Neural cell (in vitro differentiated cells): ENCODE measurements around the gene NKAIN2. TPM values are rescaled to one million over a fixed set of nuclear protein-coding genes. Genes with fewer than 3 reads are reported as not detected.

ENCODE experiments used
- H2AFZ ChIP-seq: fragments of 200-600, 300-800 bp; sonication (generic), shearing (Covaris generic); 2 replicates; pipeline ENCODE4 v1.6.0; 2014; ENCODE audit warnings: low read depth, mild to moderate bottlenecking, antibody characterized with exemption, low read length, moderate library complexity
- H3F3A ChIP-seq: fragments of 200-600 bp; shearing (Covaris generic); 2 replicates; pipeline ENCODE4 v1.6.1; 2016; ENCODE audit warnings: mild to moderate bottlenecking, moderate library complexity, mixed read lengths, antibody characterized with exemption, low read length; ENCODE audit not compliant: insufficient read depth, poor library complexity, severe bottlenecking
- H3K27ac ChIP-seq: fragments of 200-600, 300-800 bp; sonication (generic), shearing (Covaris generic); 2 replicates; pipeline ENCODE4 v1.5.1; 2014; ENCODE audit warnings: mild to moderate bottlenecking, low read length, moderate library complexity
- H3K27me3 ChIP-seq: fragments of 300-800, 200-600 bp; sonication (generic), shearing (Covaris generic); 2 replicates; pipeline ENCODE4 v1.6.0; 2014; ENCODE audit warnings: mild to moderate bottlenecking, low read depth, low read length, moderate library complexity; ENCODE audit not compliant: insufficient read depth
- H3K36me3 ChIP-seq: fragments of 300-800, 200-600 bp; sonication (generic), shearing (Covaris generic); 2 replicates; pipeline ENCODE4 v1.5.1; 2014; ENCODE audit warnings: mild to moderate bottlenecking, antibody characterized with exemption, low read length, moderate library complexity; ENCODE audit not compliant: insufficient read depth
- H3K4me2 ChIP-seq: fragments of 300-800, 200-600 bp; sonication (generic), shearing (Covaris generic); 2 replicates; pipeline ENCODE4 v1.6.0; 2014; ENCODE audit warnings: mild to moderate bottlenecking, low read length
- H3K4me3 ChIP-seq: fragments of 300-800, 200-600 bp; sonication (generic), shearing (Covaris generic); 2 replicates; pipeline ENCODE4 v1.5.1; 2014; ENCODE audit warnings: mild to moderate bottlenecking, low read length, moderate library complexity
- H3K79me2 ChIP-seq: fragments of 200-600 bp; shearing (Covaris generic); replicated peaks from 2 replicates; pipeline ENCODE4 v1.6.0; 2014; ENCODE audit warnings: mild to moderate bottlenecking, low read length, moderate library complexity; ENCODE audit not compliant: insufficient read depth
- H3K9ac ChIP-seq: fragments of 300-800, 200-600 bp; sonication (generic), shearing (Covaris generic); 2 replicates; pipeline ENCODE4 v1.6.1; 2016; ENCODE audit warnings: mild to moderate bottlenecking, low read length, mixed read lengths
- H3K9me2 ChIP-seq: fragments of 200-600 bp; shearing (Covaris generic); 2 replicates; pipeline ENCODE4 v1.6.1; 2016; ENCODE audit warnings: mild to moderate bottlenecking, low read length, mixed read lengths; ENCODE audit not compliant: insufficient read depth
- H3K9me3 ChIP-seq: fragments of 200-600, 300-800 bp; sonication (generic), shearing (Covaris generic); 2 replicates; pipeline ENCODE4 v1.6.1; 2016; ENCODE audit warnings: mild to moderate bottlenecking, mixed run types, low read length, moderate library complexity, mixed read lengths
- H4K20me1 ChIP-seq: fragments of 200-600 bp; shearing (Covaris generic); 2 replicates; pipeline ENCODE4 v1.6.1; 2016; ENCODE audit warnings: mild to moderate bottlenecking, mixed run types; ENCODE audit not compliant: insufficient read depth
- CTCF ChIP-seq: fragments of 450-650 bp; IDR thresholded peaks from 2 replicates; pipeline ENCODE4 v1.5.1; 2014; ENCODE audit warnings: antibody characterized with exemption, mild to moderate bottlenecking, moderate library complexity; ENCODE audit not compliant: poor library complexity, severe bottlenecking
- EP300 ChIP-seq: fragments of 450-650 bp; conservative IDR thresholded peaks from 2 replicates; pipeline ENCODE4 v1.6.1; 2014; ENCODE audit warnings: antibody characterized with exemption, mild to moderate bottlenecking, moderate library complexity; ENCODE audit not compliant: poor library complexity, severe bottlenecking
- EZH2 ChIP-seq: fragments of 200-600, 300-800 bp; shearing (Covaris generic), sonication (generic); IDR thresholded peaks from 2 replicates; pipeline ENCODE4 v1.6.1; 2014; ENCODE audit warnings: antibody characterized with exemption, low read length, borderline replicate concordance, mild to moderate bottlenecking; ENCODE audit not compliant: insufficient read depth, poor library complexity, severe bottlenecking
- MXI1 ChIP-seq: fragments of 450-650 bp; conservative IDR thresholded peaks from 2 replicates; pipeline ENCODE4 v1.6.1; 2014; ENCODE audit warnings: antibody characterized with exemption, mild to moderate bottlenecking; ENCODE audit not compliant: poor library complexity, severe bottlenecking
- POLR2AphosphoS5 ChIP-seq: IDR thresholded peaks from 2 replicates; pipeline ENCODE4 v1.6.1; 2012
- RAD21 ChIP-seq: fragments of 450-650 bp; conservative IDR thresholded peaks from 2 replicates; pipeline ENCODE4 v1.6.1; 2014; ENCODE audit warnings: antibody characterized with exemption, mild to moderate bottlenecking, moderate library complexity
- REST ChIP-seq: IDR thresholded peaks from 2 replicates; pipeline ENCODE4 v1.6.1; 2012; ENCODE audit warnings: borderline replicate concordance
- SMC3 ChIP-seq: fragments of 450-650 bp; conservative IDR thresholded peaks from 2 replicates; pipeline ENCODE4 v1.6.1; 2014; ENCODE audit warnings: antibody characterized with exemption, mild to moderate bottlenecking, moderate library complexity; ENCODE audit not compliant: poor library complexity
- TAF1 ChIP-seq: IDR thresholded peaks from 2 replicates; pipeline ENCODE4 v1.6.1; 2012; ENCODE audit warnings: low read depth
- polyA plus RNA-seq: library from polyadenylated mRNA; depleted of rRNA; stranded (reverse); fragments of >200 nt; gene quantifications from 2 replicates; pipeline ENCODE4 v1.2.3, GENCODE V29; 2014

The NKAIN2 gene
- polyA plus RNA-seq, 1 donor from 2014 or later: 23.2 TPM

DNA sequence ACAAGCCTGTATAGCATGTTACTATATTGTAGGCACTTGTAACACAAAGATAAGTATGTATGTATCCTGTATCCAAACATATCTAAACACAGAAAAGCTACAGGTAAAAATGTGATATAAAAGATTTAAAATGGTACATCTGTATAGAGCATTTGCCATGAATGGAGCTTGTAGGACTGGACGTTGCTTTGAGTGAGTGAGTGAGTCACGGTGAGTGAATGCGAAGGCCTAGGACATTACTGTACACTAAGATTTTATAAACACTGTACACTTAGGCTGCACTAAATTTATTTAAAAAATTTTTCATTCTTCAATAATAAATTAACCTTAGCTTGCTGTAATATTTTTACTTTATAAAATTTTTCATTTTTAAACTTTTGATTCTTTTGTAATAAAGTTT lies 136.9 kb downstream of the NKAIN2 start:
- Histone ChIP-seq H2AFZ (no peak overlapping the region), H3K27me3 (no peaks in the 10 kb centered on the region), H3K4me2 (no peak overlapping the region), H3K9ac (no peak overlapping the region), H3K9me3 (no peaks in the 10 kb centered on the region), H4K20me1 (no peaks in the 10 kb centered on the region), H3F3A (no peaks in the 10 kb centered on the region), H3K36me3 (no peaks in the 10 kb centered on the region), H3K27ac (no peak overlapping the region), H3K9me2 (no peaks in the 10 kb centered on the region), H3K79me2 (no peaks in the 10 kb centered on the region), H3K4me3 (no peak overlapping the region)
- TF ChIP-seq EP300: no peak
- no peak for TF ChIP-seq RAD21
- TF ChIP-seq REST: no peak
- TF ChIP-seq TAF1: no peak
- TF ChIP-seq SMC3: no peak
- no peak for TF ChIP-seq MXI1
- TF ChIP-seq EZH2: no peak
- TF ChIP-seq POLR2AphosphoS5: no peak
- TF ChIP-seq CTCF: no peak

- TF ChIP-seq MXI1 (no peak), EZH2 (no peak), REST (no peak), CTCF (no peak), TAF1 (no peak), RAD21 (no peak), SMC3 (no peak), EP300 (no peak), POLR2AphosphoS5 (no peak)
- Histone ChIP-seq H3K27me3 (no peaks in the 10 kb centered on the region), H4K20me1 (no peaks in the 10 kb centered on the region)
Measured at GRCh38 chr6:123941855-123942254, 138.2 kb downstream of the NKAIN2 start.

More at GRCh38 chr6:123941855-123942254, 138.2 kb downstream of the NKAIN2 start:
- Histone ChIP-seq H3K4me3 (no peak overlapping the region), H3K4me2 (no peak overlapping the region), H3F3A (no peaks in the 10 kb centered on the region), H3K27ac (no peak overlapping the region), H3K36me3 (no peaks in the 10 kb centered on the region), H3K79me2 (no peaks in the 10 kb centered on the region), H3K9me2 (no peaks in the 10 kb centered on the region), H3K9me3 (no peaks in the 10 kb centered on the region), H2AFZ (no peak overlapping the region), H3K9ac (no peak overlapping the region)
